ENCODE data around the gene PNLIPRP2. TPM values are rescaled to one million over a fixed set of nuclear protein-coding genes. Genes with fewer than 3 reads are reported as not detected.

The PNLIPRP2 gene
- total and polyA plus RNA-seq, 2 of the 8 experiments (the other 6 are each of a cell fraction or from before 2014, with no cell fraction given), result 0.11 TPM; not detected in 1

DNA sequence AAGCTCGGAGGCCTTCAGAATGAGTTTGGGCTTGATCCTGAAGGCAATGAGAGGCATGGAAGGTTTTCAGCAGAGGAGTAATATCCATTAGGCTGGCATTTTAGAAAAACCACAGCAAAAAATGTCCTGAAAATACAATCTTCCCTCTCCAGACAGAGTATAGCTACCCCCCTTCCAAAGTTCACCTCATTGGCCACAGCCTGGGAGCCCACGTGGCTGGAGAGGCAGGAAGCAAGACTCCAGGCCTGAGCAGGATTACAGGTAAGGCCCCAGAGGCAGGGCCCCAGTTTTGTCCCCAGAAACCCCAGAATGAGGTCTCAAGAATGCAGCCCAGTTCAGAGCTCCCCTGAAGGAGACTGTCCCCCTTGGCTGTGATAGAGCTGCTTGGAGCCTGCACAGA, 24.7 kb upstream of the PNLIPRP2 start:
- Histone ChIP-seq H3K36me3 (ENCODE audit: control insufficient read depth in 2 of 4, insufficient read depth in 4 of 4, low read length in 3 of 4) (no peaks in the 10 kb centered on the region), H3K27me3 (replicated peaks in 1 of 4; ENCODE audit: control insufficient read depth in 3 of 4, extremely low read depth in 1 of 4, insufficient read depth in 3 of 4, low read length in 3 of 4) (no peaks in the 10 kb centered on the region), H2BK12ac (ENCODE audit: low read depth, low read length) (no peak overlapping the region), H4K8ac (ENCODE audit: extremely low read depth, insufficient read depth, low read length) (no peak overlapping the region), H3K23me2 (ENCODE audit: low read depth, low read length) (no peaks in the 10 kb centered on the region), H3K79me1 (ENCODE audit: low read depth, low read length) (no peaks in the 10 kb centered on the region), H3K23ac (ENCODE audit: insufficient read length) (no peak overlapping the region), H3K18ac (ENCODE audit: extremely low read depth, low read length) (no peak overlapping the region), H2BK15ac (ENCODE audit: low read length) (no peak overlapping the region), H4K91ac (replicated peaks; ENCODE audit: insufficient read length, low read length) (no peak overlapping the region), H2AK5ac (ENCODE audit: low read depth, low read length) (no peak overlapping the region), H3K4ac (replicated peaks; ENCODE audit: insufficient read length, low read depth, low read length) (no peak overlapping the region), H4K20me1 (replicated peaks in 1 of 2; ENCODE audit: control insufficient read depth in 1 of 2, insufficient read depth in 2 of 2, low read length in 2 of 2) (no peaks in the 10 kb centered on the region), H3K4me2 (ENCODE audit: insufficient read depth in 1 of 2, low read depth in 2 of 2, low read length in 2 of 2) (no peak overlapping the region), H2AFZ (ENCODE audit: low read length) (no peak overlapping the region), H2BK120ac (replicated peaks; ENCODE audit: low read depth, low read length) (no peak overlapping the region), H2BK20ac (ENCODE audit: low read length) (no peak overlapping the region), H3K79me2 (ENCODE audit: control insufficient read depth in 1 of 2, insufficient read depth in 2 of 2, low read length in 2 of 2) (no peaks in the 10 kb centered on the region), H3K4me1 (replicated peaks in 1 of 4; ENCODE audit: control insufficient read depth in 3 of 4, insufficient read depth in 4 of 4, low read length in 3 of 4) (peaks cover 0 to 5% (median 0%) of the 10 kb centered on the region in 4 experiments; a peak in 1 of 7 replicates), H3K56ac (replicated peaks; ENCODE audit: insufficient read length, low read depth, low read length) (no peak overlapping the region), H3K14ac (ENCODE audit: insufficient read length) (no peak overlapping the region), H3K27ac (ENCODE audit: low read depth, low read length) (no peak overlapping the region), H2BK5ac (ENCODE audit: low read depth, low read length) (no peak overlapping the region), H3K4me3 (ENCODE audit: extremely low read depth in 1 of 4, insufficient read depth in 2 of 4, low read depth in 3 of 4, low read length in 4 of 4) (no peak overlapping the region), H3K9ac (replicated peaks in 1 of 4; ENCODE audit: extremely low read depth in 1 of 4, low read depth in 3 of 4, low read length in 3 of 4) (no peak overlapping the region), H4K5ac (ENCODE audit: insufficient read length, low read depth, low read length) (no peak overlapping the region), H3K9me3 (ENCODE audit: insufficient read depth in 2 of 2, low read depth in 1 of 2, low read length in 1 of 2) (no peaks in the 10 kb centered on the region)
- 81% methylated on average over 2 of the region's 2 CpGs; no CpG with 5 or more reads in 1 of the 2 experiments for WGBS, 2 experiments (ENCODE audit: extremely low coverage in 1 of 2, insufficient coverage in 1 of 2, insufficient read length in 1 of 2, insufficient replicate concordance in 2 of 2, low coverage in 1 of 2, low lambda C conversion rate in 2 of 2, missing lambda C conversion rate in 1 of 2)
- DNase-seq (ENCODE audit: low read depth in 1 of 2, low spot score in 2 of 2), result no peak
- ChIA-PET CTCF (ENCODE audit: partially characterized antibody) (interaction anchor here (0.6 to 1.6 kb wide), 3 partner anchors 86 to 126 kb away, joined by 3 to 6 read pairs (median 4); no protein-coding TSS in a partner anchor), POLR2A (ENCODE audit: partially characterized antibody) (interaction anchor here (1.2 kb wide), 1 partner anchor 9 kb away, joined by 3 read pairs; no protein-coding TSS in a partner anchor)
- TF ChIP-seq, protein P1, sequence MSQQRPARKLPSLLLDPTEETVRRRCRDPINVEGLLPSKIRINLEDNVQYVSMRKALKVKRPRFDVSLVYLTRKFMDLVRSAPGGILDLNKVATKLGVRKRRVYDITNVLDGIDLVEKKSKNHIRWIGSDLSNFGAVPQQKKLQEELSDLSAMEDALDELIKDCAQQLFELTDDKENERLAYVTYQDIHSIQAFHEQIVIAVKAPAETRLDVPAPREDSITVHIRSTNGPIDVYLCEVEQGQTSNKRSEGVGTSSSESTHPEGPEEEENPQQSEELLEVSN (IDR thresholded peaks at IDR 0.05), result no peak
- no peak for TF ChIP-seq KDM4A (IDR thresholded peaks at IDR 0.05; ENCODE audit: low read depth, low read length, severe bottlenecking)
- TF ChIP-seq NRF1 (IDR thresholded peaks at IDR 0.05; ENCODE audit: low read depth, low read length), result no peak
- TF ChIP-seq, protein P2, sequence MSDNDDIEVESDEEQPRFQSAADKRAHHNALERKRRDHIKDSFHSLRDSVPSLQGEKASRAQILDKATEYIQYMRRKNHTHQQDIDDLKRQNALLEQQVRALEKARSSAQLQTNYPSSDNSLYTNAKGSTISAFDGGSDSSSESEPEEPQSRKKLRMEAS (IDR thresholded peaks at IDR 0.05), result no peak
- no peak for TF ChIP-seq CHD1 (IDR thresholded peaks at IDR 0.05; ENCODE audit: low read depth, low read length)
- TF ChIP-seq TCF12 (IDR thresholded peaks at IDR 0.05; ENCODE audit: low read depth, low read length), result no peak
- FAIRE-seq, result no peak
